Tibial artery (tissue), 4 donors: ENCODE data around the gene ARRDC4.

Experiments used
- DNase-seq, 2 donors: peaks; one replicate each; pipeline ENCODE4 v3.0.0-alpha.2; 2019
- H3K27ac ChIP-seq, 2 donors: fragments of 200-600 bp; sonication (generic) in 1 of 2; 1 replicate in 1 of 2; 2 replicates in 1 of 2; pipeline ENCODE4 v1.5.1; 2018 to 2019; ENCODE audit warnings: mild to moderate bottlenecking in 1 of 2
- H3K27me3 ChIP-seq, 2 donors: fragments of 200-600 bp; sonication (generic) in 1 of 2; one replicate each; pipeline versions ENCODE4 v1.5.1 to v1.6.0; 2016 to 2019
- H3K36me3 ChIP-seq, 3 donors: fragments of 200-600 bp; sonication (generic) in 2 of 3; one replicate each; pipeline ENCODE4 v1.5.1; 2016 to 2019; ENCODE audit warnings: mild to moderate bottlenecking in 2 of 3
- H3K4me1 ChIP-seq, 4 donors: fragments of 200-600 bp; sonication (generic) in 2 of 4; 1 replicate in 3 of 4; 2 replicates in 1 of 4; pipeline ENCODE4 v1.5.1; 2016 to 2019
- H3K4me3 ChIP-seq, 2 donors: fragments of 200-600 bp; sonication (generic) in 1 of 2; 1 replicate in 1 of 2; 2 replicates in 1 of 2; pipeline ENCODE4 v1.5.1; 2018 to 2019; ENCODE audit warnings: mild to moderate bottlenecking in 2 of 2
- H3K9me3 ChIP-seq, 3 donors: fragments of 200-600 bp; sonication (generic) in 1 of 3; one replicate each; pipeline ENCODE4 v1.5.1; 2016 to 2019
- CTCF ChIP-seq, 2 experiments: fragments of 200-600 bp in 1 of 2; fragments of 450-650 bp in 1 of 2; IDR thresholded peaks; one replicate each; pipeline ENCODE4 v1.5.1; 2017 to 2019; ENCODE audit warnings: antibody characterized with exemption in 2 of 2, mild to moderate bottlenecking in 1 of 2, moderate library complexity in 1 of 2
- intact Hi-C: fragments of 100-400 bp; cut with DNase I; formaldehyde crosslinking; loops from one replicate; pipeline ENCODE4 v1.15.0; 2023; ENCODE audit warnings: low total_unique reads

Gene ARRDC4

GRCh38 chr15:97976766-97977503 is 16.4 kb downstream of the ARRDC4 start:
- Histone ChIP-seq H3K4me1 (no peaks in the 10 kb centered on the region), H3K9me3 (no peaks in the 10 kb centered on the region), H3K27ac (no peak overlapping the region), H3K36me3 (peaks cover 2 to 23% (median 16%) of the 10 kb centered on the region in 3 donors), H3K27me3 (no peaks in the 10 kb centered on the region), H3K4me3 (no peak overlapping the region)
- intact Hi-C loops = no loop called here
- no peak for DNase-seq
- no peak for TF ChIP-seq CTCF (IDR thresholded peaks at IDR 0.05)

GRCh38 chr15:97977734-97978133 is 17.2 kb downstream of the ARRDC4 start:
- no peak for TF ChIP-seq CTCF (IDR thresholded peaks at IDR 0.05)
- Histone ChIP-seq H3K27me3 (no peaks in the 10 kb centered on the region), H3K9me3 (no peaks in the 10 kb centered on the region), H3K36me3 (peaks cover 0 to 15% (median 8%) of the 10 kb centered on the region in 3 donors), H3K4me1 (no peaks in the 10 kb centered on the region), H3K4me3 (no peak overlapping the region), H3K27ac (no peak overlapping the region)
- no peak for DNase-seq
- intact Hi-C loops = no loop called here

- intact Hi-C loops = no loop called here
- TF ChIP-seq CTCF (IDR thresholded peaks at IDR 0.05) = no peak
- H3K4me3 ChIP-seq = no peak overlapping the region
- H3K9me3 ChIP-seq = no peaks in the 10 kb centered on the region
- no peaks in the 10 kb centered on the region for H3K4me1 ChIP-seq
- DNase-seq = no peak
- no peaks in the 10 kb centered on the region for H3K27me3 ChIP-seq
- no peak overlapping the region for H3K27ac ChIP-seq
- H3K36me3 ChIP-seq = peaks cover 0 to 7% (median 5%) of the 10 kb centered on the region in 3 donors
Observed at GRCh38 chr15:97978401-97979139, 18.1 kb downstream of the ARRDC4 start.

GRCh38 chr15:97979140-97979520 is 18.6 kb downstream of the ARRDC4 start:
- intact Hi-C loops = no loop called here
- no peak for DNase-seq
- no peaks in the 10 kb centered on the region for H3K9me3 ChIP-seq
- H3K4me3 ChIP-seq = no peak overlapping the region
- H3K4me1 ChIP-seq = no peaks in the 10 kb centered on the region
- TF ChIP-seq CTCF (IDR thresholded peaks at IDR 0.05) = no peak
- no peaks in the 10 kb centered on the region for H3K27me3 ChIP-seq
- H3K36me3 ChIP-seq = peaks cover 0 to 2% (median under 1%) of the 10 kb centered on the region in 3 donors
- H3K27ac ChIP-seq = no peak overlapping the region

- no peak for TF ChIP-seq CTCF (IDR thresholded peaks at IDR 0.05)
- intact Hi-C loops = no loop called here
- no peaks in the 10 kb centered on the region for H3K9me3 ChIP-seq
Observed at GRCh38 chr15:97981058-97981457, 20.6 kb downstream of the ARRDC4 start.

More at GRCh38 chr15:97981058-97981457, 20.6 kb downstream of the ARRDC4 start:
- H3K36me3 ChIP-seq = no peaks in the 10 kb centered on the region
- DNase-seq = no peak
- no peaks in the 10 kb centered on the region for H3K27me3 ChIP-seq
- H3K4me1 ChIP-seq = no peaks in the 10 kb centered on the region
- no peak overlapping the region for H3K4me3 ChIP-seq
- no peak overlapping the region for H3K27ac ChIP-seq
